T-helper 17 cell (primary cell): ENCODE data around the gene LCP2. TPM values are rescaled to one million over a fixed set of nuclear protein-coding genes. Genes with fewer than 3 reads are reported as not detected.
A peak's percentile ranks its signal among the peaks of the same experiment; 100 is the strongest.

Experiments used
- ATAC-seq: fragments of 150-1000 bp; cut with Tn5 transposase; 2 replicates; pipeline ENCODE4 v1.10.0; 2021; ENCODE audit warnings: mild to moderate bottlenecking, moderate library complexity
- DNase-seq, 3 donors: peaks; one replicate each; pipeline versions ENCODE4 v3.0.0 to v3.0.0-alpha.2; 2020 to 2021
- H3K9me3 ChIP-seq: one replicate; pipeline ENCODE4 v1.7.0; 2013; ENCODE audit warnings: low read length, mild to moderate bottlenecking; ENCODE audit not compliant: control insufficient read depth, poor library complexity, severe bottlenecking
- H3K27ac Mint-ChIP-seq: one replicate; pipeline ENCODE4 v1.8.0; 2022; ENCODE audit warnings: mild to moderate bottlenecking, moderate library complexity, mixed read lengths
- H3K27me3 Mint-ChIP-seq: one replicate; pipeline ENCODE4 v1.8.0; 2022; ENCODE audit warnings: mixed read lengths
- H3K36me3 Mint-ChIP-seq: one replicate; pipeline ENCODE4 v1.8.0; 2022; ENCODE audit warnings: low read depth, mixed read lengths
- H3K4me1 Mint-ChIP-seq: one replicate; pipeline ENCODE4 v1.8.0; 2022; ENCODE audit warnings: mild to moderate bottlenecking, mixed read lengths
- H3K4me3 Mint-ChIP-seq: one replicate; pipeline ENCODE4 v1.8.0; 2022; ENCODE audit warnings: mild to moderate bottlenecking, moderate library complexity, mixed read lengths
- total RNA-seq, 4 donors: library from RNA in 2 of 4; stranded (reverse) in 2 of 4; gene quantifications; one replicate each; pipeline ENCODE4 v1.2.3 and lab custom pipeline; 2022 to 2026

The LCP2 gene
- total RNA-seq, 2 donors from 2014 or later: 304 to 333 TPM

DNA sequence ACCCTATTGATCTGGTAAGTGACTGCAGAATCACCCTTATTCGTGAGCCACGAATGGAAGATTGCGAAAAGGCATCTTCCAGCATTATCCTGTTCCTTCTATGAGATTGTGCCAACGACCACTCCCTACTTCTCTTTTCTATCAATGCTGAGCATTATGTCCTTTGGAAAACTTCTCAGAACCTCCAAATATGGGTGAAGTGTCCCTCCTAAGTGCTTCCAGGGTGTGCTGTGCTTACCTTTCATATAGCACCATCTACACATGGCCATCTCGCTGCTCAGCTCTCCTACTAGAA is 14.7 kb upstream of the LCP2 start:
- no peaks in the 10 kb centered on the region for H3K9me3 ChIP-seq
- Mint-ChIP-seq H3K27me3 (no peaks in the 10 kb centered on the region), H3K27ac (peak overlapping the region; percentile 92), H3K4me3 (peak overlapping the region; percentile 72), H3K4me1 (peaks cover 42% of the 10 kb centered on the region), H3K36me3 (no peaks in the 10 kb centered on the region)
- no peak for DNase-seq
- no peak for ATAC-seq

- Mint-ChIP-seq H3K4me1 (peaks cover 46% of the 10 kb centered on the region), H3K36me3 (no peaks in the 10 kb centered on the region), H3K27ac (peak overlapping the region; percentile 92), H3K4me3 (peak overlapping the region; percentile 72), H3K27me3 (no peaks in the 10 kb centered on the region)
- no peaks in the 10 kb centered on the region for H3K9me3 ChIP-seq
- ATAC-seq (no peak), DNase-seq (no peak)
These were observed 14.1 kb upstream of the LCP2 start for GRCh38 chr5:170311511-170312300.

- ATAC-seq (no peak), DNase-seq (no peak)
- H3K9me3 ChIP-seq: no peaks in the 10 kb centered on the region
- Mint-ChIP-seq H3K4me1 (peaks cover 52% of the 10 kb centered on the region), H3K27me3 (no peaks in the 10 kb centered on the region), H3K36me3 (no peaks in the 10 kb centered on the region), H3K27ac (peak overlapping the region; percentile 92), H3K4me3 (no peak overlapping the region)
These were observed 12.8 kb upstream of the LCP2 start for GRCh38 chr5:170310256-170310926.

DNA sequence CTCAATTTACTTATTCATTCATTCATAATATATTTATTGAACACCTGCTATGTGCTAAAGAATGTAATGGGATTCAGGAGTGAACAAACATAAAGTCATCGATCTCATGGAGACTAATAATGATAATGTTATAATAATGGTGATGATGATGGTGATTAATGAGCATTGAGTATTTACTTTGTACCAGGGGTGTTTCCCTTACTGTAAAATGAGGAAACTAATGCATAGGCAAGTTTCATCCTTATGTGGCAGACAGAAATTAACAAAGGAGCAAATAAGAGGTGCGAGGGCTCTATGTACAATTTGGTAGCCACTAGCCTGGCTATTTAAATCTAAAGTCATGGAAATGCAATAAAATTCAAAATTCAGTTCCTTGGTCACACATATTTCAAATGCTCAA is 11.1 kb upstream of the LCP2 start:
- ATAC-seq (no peak), DNase-seq (no peak)
- H3K27me3 Mint-ChIP-seq: no peaks in the 10 kb centered on the region
- peaks cover 54% of the 10 kb centered on the region for H3K4me1 Mint-ChIP-seq
- H3K36me3 Mint-ChIP-seq: no peaks in the 10 kb centered on the region
- no peak overlapping the region for H3K4me3 Mint-ChIP-seq
- H3K9me3 ChIP-seq: no peaks in the 10 kb centered on the region
- H3K27ac Mint-ChIP-seq: peak overlapping the region; percentile 92

GRCh38 chr5:170307575-170308465 is 10.2 kb upstream of the LCP2 start:
- DNase-seq (no peak), ATAC-seq (no peak)
- H3K4me3 Mint-ChIP-seq: no peak overlapping the region
- H3K27me3 Mint-ChIP-seq: no peaks in the 10 kb centered on the region
- no peak overlapping the region for H3K27ac Mint-ChIP-seq
- no peaks in the 10 kb centered on the region for H3K9me3 ChIP-seq
- peaks cover 57% of the 10 kb centered on the region for H3K4me1 Mint-ChIP-seq
- H3K36me3 Mint-ChIP-seq: no peaks in the 10 kb centered on the region

DNA sequence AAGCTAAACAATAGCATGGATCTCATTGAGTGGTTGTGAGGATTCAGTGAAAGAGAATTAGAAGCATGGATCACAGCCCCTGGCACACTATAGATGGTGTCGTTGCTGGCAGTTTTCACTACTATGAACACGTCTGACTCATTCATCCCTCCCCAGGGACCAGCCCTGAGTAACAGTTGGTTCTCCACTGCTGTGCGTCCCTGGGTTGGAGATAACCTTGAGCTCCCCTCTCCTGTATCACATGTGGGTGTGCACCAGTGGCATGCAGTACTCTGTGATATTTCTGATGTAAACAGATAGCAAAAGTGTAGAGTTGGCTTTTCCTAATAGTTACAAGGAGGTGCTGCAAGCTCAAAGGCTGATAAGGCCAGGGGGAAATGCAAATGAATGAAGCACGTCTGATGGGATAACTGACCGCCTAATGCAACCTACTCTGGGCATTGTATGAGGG is 8.8 kb upstream of the LCP2 start:
- H3K9me3 ChIP-seq: no peaks in the 10 kb centered on the region
- Mint-ChIP-seq H3K4me3 (no peak overlapping the region), H3K36me3 (no peaks in the 10 kb centered on the region), H3K27ac (peak overlapping the region; percentile 87), H3K27me3 (no peaks in the 10 kb centered on the region), H3K4me1 (peaks cover 52% of the 10 kb centered on the region)
- DNase-seq: no peak
- no peak for ATAC-seq

DNA sequence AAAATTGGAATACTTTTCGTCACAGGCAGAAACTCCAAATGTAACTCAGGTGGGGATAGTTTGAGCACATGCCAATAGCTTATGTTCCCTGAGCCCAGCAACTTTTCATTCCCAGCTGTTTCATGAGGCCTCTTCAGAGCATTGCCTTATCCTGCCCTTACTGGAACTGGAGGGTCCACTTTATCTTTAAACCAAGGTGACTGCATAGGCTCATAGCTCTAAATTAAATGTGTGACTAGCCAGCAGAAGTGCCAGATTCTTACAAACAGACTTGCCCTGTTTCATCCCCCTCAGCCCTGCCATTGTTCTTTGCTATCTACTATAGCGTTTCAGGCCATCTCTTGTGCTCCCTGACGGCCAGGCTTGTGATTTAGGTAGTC is 8.1 kb upstream of the LCP2 start:
- no peaks in the 10 kb centered on the region for H3K27me3 Mint-ChIP-seq
- ATAC-seq (no peak), DNase-seq (no peak)
- no peak overlapping the region for H3K4me3 Mint-ChIP-seq
- no peaks in the 10 kb centered on the region for H3K9me3 ChIP-seq
- no peaks in the 10 kb centered on the region for H3K36me3 Mint-ChIP-seq
- peaks cover 48% of the 10 kb centered on the region for H3K4me1 Mint-ChIP-seq
- no peak overlapping the region for H3K27ac Mint-ChIP-seq

GRCh38 chr5:170305016-170305645 is 7.6 kb upstream of the LCP2 start:
- Mint-ChIP-seq H3K27ac (peak overlapping the region; percentile 96), H3K27me3 (no peaks in the 10 kb centered on the region), H3K36me3 (no peaks in the 10 kb centered on the region), H3K4me1 (peaks cover 47% of the 10 kb centered on the region), H3K4me3 (no peak overlapping the region)
- H3K9me3 ChIP-seq: no peaks in the 10 kb centered on the region
- ATAC-seq (no peak), DNase-seq (no peak)

DNA sequence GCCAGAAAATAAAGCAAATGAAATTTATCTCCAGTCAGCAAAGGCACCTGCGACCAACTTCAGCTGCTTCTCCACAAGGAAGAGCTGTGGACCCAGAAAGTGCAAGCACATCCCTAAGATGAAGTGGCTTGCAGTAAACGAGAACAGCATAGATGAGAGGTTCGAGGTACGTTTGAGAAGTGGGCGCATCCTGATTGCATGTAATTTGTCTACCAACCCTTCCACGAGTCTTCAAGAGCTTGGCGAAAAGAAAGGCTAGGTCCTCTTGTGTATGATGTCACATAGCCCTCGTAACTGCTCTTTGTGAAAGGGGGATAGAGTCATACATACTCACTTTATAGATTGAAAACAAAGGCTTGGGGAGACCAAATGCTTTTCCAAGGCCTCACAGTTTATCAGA is 6.0 kb upstream of the LCP2 start:
- no peaks in the 10 kb centered on the region for H3K27me3 Mint-ChIP-seq
- H3K4me3 Mint-ChIP-seq: peak overlapping the region; percentile 93
- peaks cover 49% of the 10 kb centered on the region for H3K4me1 Mint-ChIP-seq
- no peaks in the 10 kb centered on the region for H3K36me3 Mint-ChIP-seq
- no peaks in the 10 kb centered on the region for H3K9me3 ChIP-seq
- DNase-seq (no peak), ATAC-seq (peak; percentile 26)
- H3K27ac Mint-ChIP-seq: peak overlapping the region; percentile 96

DNA sequence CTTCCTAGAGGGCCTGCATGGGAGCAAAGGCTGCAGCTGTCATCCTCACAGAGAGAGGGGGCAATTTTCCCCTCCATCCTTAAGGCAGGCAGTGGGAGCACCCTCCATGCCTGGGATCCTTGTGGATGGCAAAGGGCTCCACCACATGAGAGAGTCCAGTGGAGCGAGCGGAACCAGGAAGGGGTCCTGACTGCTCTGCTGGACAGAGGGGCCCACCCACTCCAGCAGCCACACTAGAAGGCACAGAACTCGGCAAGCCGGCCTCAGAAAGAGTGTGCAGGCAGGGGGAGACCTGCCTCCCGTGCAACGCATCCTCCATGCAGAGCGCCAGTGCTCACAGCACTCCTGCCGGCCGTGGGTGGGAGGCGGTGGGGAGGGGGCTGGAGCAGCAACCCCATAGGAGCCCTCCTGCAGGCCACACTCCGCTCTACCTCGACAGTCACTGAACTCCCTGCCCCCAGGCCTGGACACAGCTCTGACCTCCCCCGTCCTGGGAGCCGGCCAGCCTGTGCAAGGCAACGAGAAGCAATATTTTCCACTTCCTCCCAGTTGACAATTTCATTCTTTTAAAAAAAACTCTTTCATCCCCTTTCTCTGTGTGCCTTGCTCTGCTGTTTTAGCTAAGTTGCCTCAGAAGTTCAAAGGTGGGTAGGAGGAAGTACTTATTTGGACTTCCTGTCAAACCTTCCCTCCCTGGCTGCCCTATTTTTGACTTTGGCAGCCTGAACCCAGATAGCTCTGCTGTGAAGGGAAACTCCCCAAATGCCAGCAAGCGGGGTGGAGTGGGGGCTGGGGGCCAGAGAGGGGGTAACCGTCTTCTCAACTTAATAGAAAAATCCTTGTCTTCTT is 5.3 kb upstream of the LCP2 start:
- peak overlapping the region; percentile 93 for H3K4me3 Mint-ChIP-seq
- peak; percentile 64 to 74 (median 65) for DNase-seq
- peaks cover 56% of the 10 kb centered on the region for H3K4me1 Mint-ChIP-seq
- H3K9me3 ChIP-seq: no peaks in the 10 kb centered on the region
- ATAC-seq: peak; percentile 96
- H3K36me3 Mint-ChIP-seq: no peaks in the 10 kb centered on the region
- peak overlapping the region; percentile 96 for H3K27ac Mint-ChIP-seq
- H3K27me3 Mint-ChIP-seq: no peaks in the 10 kb centered on the region

DNA sequence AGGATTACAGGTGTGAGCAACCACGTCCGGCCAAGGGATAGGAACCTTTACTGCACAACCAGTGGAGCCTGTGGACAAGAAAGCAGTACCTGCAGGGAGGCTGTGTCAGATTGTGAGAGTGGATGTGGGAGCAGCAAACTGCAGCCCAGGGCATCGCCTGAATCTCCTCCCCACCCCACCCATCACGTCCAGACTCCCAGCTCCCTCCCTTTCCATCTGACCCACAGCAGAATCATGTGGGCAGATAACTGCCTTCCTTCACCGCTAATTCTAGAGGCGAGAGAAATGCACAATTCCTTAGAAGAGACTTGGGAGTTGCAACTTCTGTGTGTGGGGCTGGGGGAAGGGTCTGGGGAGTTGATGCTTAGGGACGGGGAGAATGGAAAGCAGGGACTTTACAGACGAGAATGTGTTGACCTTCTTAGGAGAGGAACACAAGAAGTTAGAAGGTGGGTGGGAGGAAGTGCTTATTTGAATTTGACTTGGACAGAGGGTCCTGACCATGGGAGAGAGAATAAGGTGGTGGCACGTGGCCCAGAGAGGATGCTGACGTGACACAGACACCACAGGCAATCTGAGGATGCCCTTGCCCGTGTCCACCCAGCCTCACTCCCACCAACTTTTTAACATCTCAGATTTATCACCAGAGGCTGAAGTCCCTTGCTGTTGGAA is 4.5 kb upstream of the LCP2 start:
- peak overlapping the region; percentile 93 for H3K4me3 Mint-ChIP-seq
- no peak for ATAC-seq
- DNase-seq: no peak
- H3K4me1 Mint-ChIP-seq: peaks cover 59% of the 10 kb centered on the region
- H3K27me3 Mint-ChIP-seq: no peaks in the 10 kb centered on the region
- no peaks in the 10 kb centered on the region for H3K9me3 ChIP-seq
- H3K36me3 Mint-ChIP-seq: peaks cover 5% of the 10 kb centered on the region
- peak overlapping the region; percentile 96 for H3K27ac Mint-ChIP-seq

GRCh38 chr5:170301149-170301548 is 3.6 kb upstream of the LCP2 start:
- H3K4me3 Mint-ChIP-seq: no peak overlapping the region
- peak overlapping the region; percentile 96 for H3K27ac Mint-ChIP-seq
- peaks cover 55% of the 10 kb centered on the region for H3K4me1 Mint-ChIP-seq

More at GRCh38 chr5:170301149-170301548, 3.6 kb upstream of the LCP2 start:
- H3K36me3 Mint-ChIP-seq: peaks cover 13% of the 10 kb centered on the region
- no peaks in the 10 kb centered on the region for H3K27me3 Mint-ChIP-seq
- no peak for DNase-seq
- ATAC-seq: no peak
- H3K9me3 ChIP-seq: no peaks in the 10 kb centered on the region
